ENCODE data around the gene REEP6. TPM values are rescaled to one million over a fixed set of nuclear protein-coding genes. Genes with fewer than 3 reads are reported as not detected.

The REEP6 gene
- polyA plus RNA-seq, 1 donor = 1.3 TPM

DNA sequence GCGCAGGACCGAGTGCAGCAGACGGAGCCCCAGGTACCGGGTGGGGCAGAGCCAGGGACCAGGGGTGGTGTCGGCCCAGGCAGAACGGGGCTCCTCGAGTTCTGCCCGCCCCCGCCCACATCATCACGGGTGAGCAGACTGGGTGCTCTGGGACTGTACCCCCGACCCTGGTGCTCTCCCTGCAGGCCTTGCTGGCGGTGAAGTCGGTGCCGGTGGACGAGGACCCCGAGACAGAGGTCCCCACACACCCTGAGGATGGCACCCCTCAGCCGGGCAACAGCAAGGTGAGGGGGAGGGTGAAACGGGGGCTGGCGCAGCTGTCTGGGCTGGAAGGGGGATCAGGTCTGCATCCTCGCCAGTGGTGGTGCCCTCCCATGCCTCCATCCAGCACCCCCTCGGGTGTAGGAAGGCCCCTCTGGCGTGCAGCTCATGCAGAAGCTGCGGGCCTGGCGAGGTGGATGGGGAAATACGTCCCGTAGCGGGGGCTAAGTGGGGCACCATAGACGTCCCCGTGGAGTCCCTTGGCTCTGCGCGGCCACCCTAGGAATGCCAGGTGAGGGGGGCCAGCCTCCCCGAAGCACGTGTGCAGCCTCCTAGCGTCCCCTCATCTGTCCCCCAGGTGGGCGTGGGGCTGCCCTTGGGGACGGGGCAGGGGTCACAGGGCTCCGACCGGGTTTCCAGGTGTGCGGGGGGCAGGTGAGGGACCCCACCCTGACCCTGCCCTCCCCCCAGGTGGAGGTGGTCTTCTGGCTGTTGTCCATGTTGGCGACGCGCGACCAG lies 34.7 kb upstream of the REEP6 start:
- no peak for DNase-seq (ENCODE audit: low read depth)

DNA sequence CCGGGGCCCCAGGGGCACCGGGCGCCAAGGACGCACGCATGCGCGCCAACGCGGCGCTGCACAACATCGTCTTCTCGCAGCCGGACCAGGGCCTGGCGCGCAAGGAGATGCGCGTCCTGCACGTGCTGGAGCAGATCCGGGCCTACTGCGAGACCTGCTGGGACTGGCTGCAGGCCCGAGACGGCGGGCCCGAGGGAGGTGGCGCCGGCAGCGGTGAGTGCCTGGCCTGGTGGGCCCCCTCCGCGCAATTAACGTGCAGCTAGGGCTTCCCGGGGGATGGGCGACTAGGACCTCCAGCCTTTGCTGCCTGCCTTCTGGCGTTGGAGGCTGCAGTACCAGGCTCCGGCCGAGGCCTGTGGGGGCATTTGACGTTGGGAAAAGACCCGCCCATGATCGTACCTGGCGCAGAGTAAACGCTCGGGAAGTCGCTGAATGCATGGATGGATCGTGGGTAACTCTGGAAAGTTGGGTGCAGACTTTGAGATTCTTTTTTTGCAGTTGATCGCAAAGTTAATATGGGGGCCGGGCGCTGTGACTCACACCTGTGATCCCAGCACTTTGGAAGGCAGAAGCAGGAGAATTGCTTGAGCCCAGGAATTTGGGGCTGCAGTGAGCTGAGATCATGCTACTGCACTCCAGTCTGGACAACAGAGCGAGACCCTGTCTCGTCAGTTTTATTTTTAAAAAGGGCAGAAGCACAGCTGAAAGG lies 33.8 kb upstream of the REEP6 start:
- DNase-seq (ENCODE audit: low read depth) = no peak

DNA sequence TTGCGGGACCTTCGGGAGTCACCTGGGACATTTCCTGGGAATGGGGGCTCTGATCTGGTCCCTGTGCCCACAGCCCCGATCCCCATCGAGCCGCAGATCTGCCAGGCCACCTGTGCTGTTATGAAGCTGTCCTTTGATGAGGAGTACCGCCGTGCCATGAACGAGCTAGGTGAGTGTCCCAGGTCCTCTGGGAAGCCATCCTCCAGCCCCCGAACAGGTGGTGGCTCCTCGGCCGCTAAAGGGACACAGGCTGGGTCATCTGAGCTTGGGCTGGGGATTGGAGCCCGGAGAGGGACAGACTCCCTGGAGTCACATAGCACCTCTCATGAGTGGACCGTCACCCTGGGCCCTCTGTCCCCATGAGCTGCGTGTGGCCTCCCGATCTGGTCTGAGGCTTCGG lies 33.1 kb upstream of the REEP6 start:
- no peak for DNase-seq (ENCODE audit: low read depth)

DNA sequence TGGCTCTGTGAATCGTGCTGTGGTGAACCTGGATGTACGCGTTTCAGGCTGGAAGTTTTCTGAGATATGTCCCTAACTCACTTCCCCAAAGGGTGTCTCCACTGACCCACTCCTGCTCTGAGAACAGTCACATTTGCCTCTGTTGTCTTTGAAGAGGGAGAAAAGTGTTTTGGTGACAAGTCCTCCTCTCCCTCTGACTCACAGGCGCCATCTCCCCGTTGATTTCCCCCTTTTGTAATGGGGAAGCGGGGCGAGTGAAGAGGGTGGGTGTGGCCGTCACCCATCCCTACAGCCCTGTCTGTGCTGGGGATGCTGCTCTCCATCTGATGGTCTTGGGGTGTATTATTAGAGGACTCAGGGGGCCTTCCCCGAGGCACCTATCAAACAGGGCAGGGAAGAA lies 31.5 kb upstream of the REEP6 start:
- DNase-seq (ENCODE audit: low read depth) = no peak

DNA sequence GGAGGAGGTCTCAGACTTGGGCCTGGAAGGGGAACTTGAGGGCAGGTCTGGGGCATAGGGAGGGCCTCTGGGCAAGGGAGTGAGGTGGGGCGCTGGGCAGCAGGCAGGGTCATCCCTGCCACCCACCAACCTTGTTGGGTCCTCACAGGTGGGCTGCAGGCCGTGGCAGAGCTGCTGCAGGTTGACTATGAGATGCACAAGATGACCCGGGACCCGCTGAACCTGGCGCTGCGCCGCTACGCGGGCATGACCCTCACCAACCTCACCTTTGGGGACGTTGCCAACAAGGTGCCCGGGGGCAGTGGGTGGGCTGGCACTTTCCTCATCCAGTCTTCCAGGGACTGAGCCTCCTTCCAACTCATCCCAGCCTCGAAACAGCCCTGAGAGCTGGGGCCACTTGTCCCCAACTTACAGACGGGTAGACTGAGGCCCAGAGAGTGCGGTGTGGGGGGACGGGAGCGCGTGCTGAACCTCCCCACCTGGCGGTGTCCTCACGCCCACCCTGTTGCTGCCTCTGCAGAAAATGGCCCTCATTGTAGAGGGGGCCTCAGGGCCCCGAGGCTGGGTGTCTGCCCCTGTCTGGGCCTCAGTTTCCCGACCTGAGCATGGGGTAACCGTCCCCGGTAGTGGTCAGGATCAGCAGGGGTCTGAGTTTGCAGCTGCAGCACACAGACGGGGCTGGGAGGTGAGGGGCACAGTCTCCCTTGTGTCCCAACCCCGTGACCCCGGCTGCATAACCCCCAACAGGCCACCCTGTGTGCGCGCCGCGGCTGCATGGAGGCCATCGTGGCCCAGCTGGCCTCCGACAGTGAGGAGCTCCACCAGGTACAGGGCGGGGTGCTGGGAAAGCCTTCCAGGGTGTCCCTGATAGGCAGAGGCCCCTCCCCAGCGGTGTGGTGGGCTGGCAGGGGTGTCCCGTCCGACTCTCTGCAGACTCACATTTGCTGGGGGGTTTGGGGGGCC lies 30.7 kb upstream of the REEP6 start:
- no peak for DNase-seq (ENCODE audit: low read depth)

DNA sequence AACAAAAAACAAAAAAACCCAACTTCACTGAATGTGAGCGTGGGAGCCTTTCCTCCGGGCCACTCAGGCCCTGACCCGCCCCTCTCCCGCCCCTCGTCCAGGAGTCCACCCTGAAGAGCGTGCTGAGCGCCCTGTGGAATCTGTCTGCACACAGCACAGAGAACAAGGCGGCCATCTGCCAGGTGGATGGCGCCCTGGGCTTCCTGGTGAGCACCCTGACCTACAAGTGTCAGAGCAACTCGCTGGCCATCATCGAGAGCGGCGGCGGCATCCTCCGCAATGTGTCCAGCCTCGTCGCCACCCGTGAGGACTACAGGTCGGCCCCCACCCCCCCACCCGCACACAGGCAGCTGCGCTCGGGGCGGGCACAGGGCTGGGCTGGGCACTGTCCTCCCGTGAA lies 29.1 kb upstream of the REEP6 start:
- DNase-seq (ENCODE audit: low read depth) = no peak

DNA sequence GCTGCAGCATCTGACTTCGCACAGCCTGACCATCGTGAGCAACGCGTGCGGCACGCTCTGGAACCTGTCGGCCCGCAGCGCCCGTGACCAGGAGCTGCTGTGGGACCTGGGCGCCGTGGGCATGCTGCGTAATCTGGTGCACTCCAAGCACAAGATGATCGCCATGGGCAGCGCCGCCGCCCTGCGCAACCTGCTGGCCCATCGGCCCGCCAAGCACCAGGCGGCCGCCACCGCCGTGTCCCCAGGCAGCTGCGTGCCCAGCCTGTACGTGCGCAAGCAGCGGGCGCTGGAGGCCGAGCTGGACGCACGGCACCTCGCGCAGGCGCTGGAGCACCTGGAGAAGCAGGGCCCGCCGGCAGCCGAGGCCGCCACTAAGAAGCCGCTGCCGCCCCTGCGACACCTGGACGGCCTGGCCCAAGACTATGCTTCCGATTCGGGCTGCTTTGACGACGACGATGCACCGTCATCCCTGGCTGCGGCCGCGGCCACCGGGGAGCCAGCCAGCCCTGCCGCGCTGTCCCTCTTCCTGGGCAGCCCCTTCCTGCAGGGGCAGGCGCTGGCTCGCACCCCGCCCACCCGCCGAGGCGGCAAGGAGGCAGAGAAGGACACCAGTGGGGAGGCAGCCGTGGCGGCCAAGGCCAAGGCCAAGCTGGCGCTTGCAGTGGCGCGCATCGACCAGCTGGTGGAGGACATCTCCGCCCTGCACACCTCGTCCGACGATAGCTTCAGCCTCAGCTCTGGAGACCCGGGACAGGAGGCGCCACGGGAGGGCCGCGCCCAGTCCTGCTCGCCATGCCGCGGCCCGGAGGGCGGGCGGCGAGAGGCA lies 25.6 kb upstream of the REEP6 start:
- DNase-seq (ENCODE audit: low read depth) = no peak

DNA sequence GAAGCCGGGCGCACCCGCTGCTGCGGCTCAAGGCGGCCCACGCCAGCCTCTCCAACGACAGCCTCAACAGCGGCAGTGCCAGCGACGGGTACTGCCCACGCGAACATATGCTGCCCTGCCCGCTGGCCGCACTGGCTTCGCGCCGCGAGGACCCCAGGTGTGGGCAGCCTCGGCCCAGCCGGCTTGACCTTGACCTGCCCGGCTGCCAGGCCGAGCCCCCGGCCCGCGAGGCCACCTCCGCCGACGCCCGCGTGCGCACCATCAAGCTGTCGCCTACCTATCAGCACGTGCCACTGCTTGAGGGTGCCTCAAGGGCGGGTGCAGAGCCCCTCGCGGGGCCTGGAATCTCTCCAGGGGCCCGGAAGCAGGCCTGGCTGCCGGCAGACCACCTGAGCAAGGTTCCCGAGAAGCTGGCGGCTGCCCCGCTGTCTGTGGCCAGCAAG lies 24.9 kb upstream of the REEP6 start:
- no peak for DNase-seq (ENCODE audit: low read depth)

DNA sequence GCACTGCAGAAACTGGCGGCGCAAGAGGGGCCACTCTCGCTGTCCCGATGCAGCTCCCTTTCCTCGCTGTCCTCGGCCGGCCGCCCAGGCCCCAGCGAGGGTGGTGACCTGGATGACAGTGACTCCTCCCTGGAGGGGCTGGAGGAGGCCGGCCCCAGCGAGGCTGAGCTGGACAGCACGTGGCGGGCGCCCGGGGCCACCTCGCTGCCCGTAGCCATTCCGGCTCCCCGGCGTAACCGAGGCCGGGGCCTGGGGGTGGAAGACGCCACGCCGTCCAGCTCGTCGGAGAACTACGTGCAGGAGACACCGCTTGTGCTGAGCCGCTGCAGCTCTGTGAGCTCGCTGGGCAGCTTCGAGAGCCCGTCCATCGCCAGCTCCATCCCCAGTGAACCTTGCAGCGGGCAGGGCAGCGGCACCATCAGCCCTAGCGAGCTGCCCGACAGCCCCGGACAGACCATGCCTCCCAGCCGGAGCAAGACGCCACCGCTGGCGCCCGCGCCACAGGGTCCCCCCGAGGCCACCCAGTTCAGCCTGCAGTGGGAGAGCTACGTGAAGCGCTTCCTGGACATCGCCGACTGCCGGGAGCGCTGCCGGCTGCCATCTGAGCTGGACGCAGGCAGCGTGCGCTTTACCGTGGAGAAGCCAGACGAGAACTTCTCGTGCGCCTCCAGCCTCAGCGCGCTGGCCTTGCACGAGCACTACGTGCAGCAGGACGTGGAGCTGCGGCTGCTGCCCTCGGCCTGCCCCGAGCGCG lies 24.3 kb upstream of the REEP6 start:
- no peak for DNase-seq (ENCODE audit: low read depth)

DNA sequence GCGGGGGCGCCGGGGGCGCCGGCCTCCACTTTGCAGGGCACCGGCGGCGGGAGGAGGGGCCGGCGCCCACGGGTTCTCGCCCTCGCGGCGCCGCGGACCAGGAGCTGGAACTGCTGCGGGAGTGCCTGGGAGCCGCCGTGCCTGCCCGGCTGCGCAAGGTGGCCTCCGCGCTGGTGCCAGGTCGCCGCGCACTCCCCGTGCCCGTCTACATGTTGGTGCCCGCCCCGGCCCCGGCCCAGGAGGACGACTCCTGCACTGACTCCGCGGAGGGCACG lies 23.8 kb upstream of the REEP6 start:
- DNase-seq (ENCODE audit: low read depth) = no peak

DNA sequence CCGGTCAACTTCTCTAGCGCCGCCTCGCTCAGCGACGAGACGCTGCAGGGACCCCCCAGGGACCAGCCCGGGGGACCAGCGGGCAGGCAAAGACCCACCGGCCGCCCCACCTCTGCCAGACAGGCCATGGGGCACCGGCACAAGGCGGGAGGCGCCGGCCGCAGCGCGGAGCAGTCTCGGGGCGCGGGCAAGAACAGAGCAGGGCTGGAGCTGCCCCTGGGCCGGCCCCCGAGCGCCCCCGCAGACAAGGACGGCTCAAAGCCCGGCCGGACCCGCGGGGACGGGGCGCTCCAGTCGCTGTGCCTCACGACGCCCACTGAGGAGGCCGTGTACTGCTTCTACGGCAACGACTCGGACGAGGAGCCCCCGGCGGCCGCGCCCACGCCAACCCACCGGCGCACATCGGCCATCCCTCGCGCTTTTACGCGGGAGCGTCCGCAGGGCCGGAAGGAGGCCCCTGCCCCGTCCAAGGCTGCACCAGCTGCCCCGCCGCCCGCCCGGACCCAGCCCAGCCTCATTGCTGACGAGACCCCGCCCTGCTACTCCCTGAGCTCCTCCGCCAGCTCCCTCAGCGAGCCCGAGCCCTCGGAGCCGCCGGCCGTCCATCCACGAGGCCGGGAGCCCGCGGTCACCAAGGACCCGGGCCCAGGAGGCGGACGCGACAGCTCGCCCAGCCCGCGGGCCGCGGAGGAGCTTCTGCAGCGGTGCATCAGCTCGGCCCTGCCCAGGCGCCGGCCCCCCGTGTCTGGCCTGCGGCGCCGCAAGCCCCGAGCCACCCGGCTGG lies 23.3 kb upstream of the REEP6 start:
- DNase-seq (ENCODE audit: low read depth) = no peak

DNA sequence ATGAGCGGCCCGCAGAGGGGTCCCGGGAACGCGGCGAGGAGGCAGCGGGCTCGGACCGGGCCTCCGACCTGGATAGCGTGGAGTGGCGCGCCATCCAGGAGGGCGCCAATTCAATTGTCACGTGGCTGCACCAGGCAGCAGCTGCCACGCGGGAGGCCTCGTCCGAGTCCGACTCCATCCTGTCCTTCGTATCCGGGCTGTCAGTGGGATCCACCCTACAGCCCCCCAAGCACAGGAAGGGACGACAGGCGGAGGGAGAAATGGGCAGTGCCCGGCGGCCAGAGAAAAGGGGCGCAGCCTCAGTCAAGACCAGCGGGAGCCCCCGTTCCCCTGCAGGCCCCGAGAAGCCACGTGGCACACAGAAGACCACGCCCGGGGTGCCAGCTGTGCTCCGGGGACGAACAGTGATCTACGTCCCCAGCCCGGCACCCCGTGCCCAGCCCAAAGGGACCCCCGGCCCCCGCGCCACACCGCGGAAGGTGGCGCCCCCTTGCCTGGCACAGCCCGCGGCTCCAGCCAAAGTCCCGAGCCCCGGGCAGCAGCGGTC lies 22.6 kb upstream of the REEP6 start:
- DNase-seq (ENCODE audit: low read depth) = no peak

DNA sequence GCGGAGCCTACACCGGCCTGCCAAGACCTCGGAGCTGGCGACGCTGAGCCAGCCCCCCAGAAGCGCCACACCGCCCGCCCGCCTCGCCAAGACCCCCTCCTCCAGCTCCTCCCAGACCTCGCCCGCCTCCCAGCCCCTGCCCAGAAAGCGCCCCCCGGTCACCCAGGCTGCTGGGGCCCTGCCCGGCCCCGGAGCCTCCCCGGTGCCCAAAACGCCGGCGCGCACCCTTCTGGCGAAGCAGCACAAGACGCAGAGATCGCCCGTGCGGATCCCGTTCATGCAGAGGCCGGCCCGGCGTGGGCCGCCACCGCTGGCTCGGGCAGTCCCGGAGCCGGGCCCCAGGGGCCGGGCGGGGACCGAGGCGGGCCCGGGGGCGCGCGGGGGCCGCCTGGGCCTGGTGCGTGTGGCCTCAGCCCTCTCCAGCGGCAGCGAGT lies 22.1 kb upstream of the REEP6 start:
- DNase-seq (ENCODE audit: low read depth) = no peak

DNA sequence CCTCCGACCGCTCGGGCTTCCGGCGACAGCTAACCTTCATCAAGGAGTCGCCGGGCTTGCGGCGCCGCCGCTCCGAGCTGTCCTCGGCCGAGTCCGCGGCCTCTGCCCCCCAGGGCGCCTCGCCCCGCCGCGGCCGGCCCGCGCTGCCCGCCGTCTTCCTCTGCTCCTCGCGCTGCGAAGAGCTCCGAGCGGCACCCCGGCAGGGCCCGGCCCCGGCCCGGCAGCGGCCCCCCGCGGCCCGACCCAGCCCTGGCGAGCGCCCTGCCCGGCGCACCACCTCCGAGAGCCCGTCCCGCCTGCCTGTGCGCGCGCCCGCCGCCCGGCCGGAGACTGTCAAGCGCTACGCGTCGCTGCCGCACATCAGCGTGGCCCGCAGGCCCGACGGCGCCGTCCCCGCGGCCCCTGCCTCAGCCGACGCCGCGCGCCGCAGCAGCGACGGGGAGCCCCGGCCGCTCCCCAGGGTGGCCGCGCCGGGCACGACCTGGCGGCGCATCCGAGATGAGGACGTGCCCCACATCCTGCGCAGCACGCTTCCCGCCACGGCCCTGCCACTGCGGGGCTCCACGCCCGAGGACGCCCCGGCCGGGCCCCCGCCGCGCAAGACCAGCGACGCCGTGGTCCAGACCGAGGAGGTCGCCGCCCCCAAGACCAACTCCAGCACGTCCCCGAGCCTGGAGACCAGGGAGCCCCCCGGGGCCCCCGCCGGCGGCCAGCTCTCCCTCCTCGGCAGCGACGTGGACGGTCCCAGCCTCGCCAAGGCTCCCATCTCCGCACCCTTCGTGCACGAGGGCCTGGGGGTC lies 21.5 kb upstream of the REEP6 start:
- DNase-seq (ENCODE audit: low read depth) = no peak

DNA sequence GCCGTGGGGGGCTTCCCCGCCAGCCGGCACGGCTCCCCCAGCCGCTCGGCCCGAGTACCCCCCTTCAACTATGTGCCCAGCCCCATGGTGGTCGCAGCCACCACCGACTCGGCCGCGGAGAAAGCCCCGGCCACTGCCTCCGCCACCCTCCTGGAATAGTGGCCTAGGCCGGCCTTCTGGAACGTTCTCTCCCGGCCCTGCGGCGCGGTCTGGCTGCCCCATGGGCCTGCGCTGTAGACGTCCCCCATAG lies 21.0 kb upstream of the REEP6 start:
- DNase-seq (ENCODE audit: low read depth) = no peak

DNA sequence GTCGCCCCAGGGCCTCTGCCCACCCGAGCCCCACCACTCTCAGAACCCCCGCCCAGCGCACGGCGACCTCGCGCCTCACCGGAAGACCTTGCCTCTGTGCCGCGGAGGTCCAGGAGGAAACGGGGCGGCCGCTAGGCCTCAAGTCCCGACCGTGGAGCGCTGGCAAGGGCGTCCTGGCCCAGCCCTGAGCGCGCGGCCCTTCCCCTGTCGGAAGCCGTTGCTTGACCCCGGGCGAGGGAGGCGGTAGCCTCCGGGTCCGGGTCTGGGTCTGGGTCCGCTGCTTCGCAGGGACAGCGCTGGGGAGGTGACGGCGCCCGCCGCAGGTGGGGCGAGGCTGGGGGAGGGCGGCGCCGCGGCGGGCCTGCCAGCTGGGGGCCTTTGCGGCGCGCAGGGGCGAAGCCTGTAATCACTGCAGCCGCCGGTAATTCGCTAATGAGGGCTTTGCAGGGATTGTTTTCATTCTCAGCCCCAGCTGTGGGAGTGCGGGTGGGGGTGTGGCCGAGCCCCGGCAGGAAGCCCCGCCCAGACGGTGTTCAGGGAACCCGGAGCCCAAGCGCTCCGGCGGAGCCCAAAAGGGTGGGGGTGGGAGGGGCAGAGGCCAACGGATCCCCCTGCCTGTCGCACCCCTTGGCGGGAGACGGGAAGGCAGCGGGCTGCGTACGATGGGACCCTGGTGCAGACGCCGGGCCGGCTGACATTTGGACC lies 20.5 kb upstream of the REEP6 start:
- no peak for DNase-seq (ENCODE audit: low read depth)

DNA sequence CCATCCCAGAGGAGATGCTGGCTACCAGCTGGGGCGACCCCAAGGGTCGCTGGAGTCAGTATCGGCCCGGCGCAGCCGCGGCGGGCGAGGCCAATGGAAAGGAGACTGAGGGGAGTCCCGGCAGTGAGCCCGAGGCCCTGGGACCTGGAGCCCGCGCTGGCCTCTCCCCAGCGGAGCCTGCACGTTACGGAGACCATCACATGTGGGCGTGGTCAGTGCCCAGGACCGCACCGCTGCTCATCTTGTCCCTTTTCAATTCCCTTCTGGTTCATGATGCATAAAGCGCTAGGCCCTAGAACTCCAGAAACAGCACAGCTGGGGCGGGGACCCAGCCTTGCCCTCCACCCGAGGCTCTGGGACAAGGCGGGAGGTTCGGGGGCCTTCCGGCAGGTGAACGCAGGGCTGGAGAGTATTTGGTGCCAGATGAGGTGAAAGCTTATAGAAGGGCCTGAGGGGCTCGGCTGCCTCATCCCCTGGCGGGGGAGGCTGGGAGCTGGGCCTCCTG lies 19.9 kb upstream of the REEP6 start:
- no peak for DNase-seq (ENCODE audit: low read depth)

DNA sequence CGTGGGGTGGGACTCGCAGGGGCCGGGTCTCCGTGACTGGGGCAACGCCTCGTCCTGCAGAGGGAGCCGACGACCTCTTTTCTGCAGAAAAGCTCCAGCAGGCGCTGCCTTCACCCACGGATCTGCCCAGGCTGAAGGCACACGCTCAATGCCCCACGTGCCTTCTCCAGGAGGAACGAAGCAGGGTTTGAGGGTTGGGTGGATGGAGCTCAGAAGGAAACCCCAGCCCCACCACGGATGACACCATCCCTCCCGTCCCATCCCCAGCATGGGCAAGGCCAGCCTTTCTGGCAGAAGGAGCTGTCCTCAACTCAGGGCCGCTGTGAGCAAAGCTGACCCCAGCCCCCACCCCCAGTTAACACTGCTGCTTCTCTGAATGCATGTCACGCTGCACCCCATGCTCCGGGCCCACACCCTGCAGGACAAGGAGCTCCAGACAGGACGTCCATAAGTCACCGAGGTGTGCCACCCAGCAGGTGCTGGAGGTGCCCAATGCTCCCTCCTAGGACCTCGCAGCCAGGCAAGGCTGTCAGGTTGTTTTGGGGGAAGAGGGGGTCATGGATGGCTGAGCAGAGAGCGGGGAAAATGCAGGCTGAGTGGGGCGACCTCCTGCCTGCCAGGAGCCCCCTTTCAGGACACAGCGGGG lies 19.3 kb upstream of the REEP6 start:
- DNase-seq (ENCODE audit: low read depth) = no peak
